HepG2 (cell line): ENCODE data around the gene CCDC175. TPM values are rescaled to one million over a fixed set of nuclear protein-coding genes. Genes with fewer than 3 reads are reported as not detected.

Experiments
- CEBPG ChIP-seq: IDR thresholded peaks from 2 replicates; pipeline ENCODE4 v1.6.1; 2016
- KLF6 ChIP-seq: IDR thresholded peaks from 2 replicates; pipeline ENCODE4 v1.8.0; 2016; ENCODE audit warnings: missing biosample characterization, missing genetic modification reagents
- MEIS1 ChIP-seq: sonication (generic); formaldehyde crosslinking; IDR thresholded peaks from 2 replicates; pipeline ENCODE4 v1.9.0; 2021; ENCODE audit warnings: mild to moderate bottlenecking, missing genetic modification reagents, moderate library complexity, borderline replicate concordance
- SCMH1 ChIP-seq: sonication (generic); formaldehyde crosslinking; IDR thresholded peaks from 2 replicates; pipeline ENCODE4 v1.9.0; 2021; ENCODE audit warnings: missing genetic modification reagents, mild to moderate bottlenecking, borderline replicate concordance
- ZNF678 ChIP-seq: sonication (generic); formaldehyde crosslinking; IDR thresholded peaks from 2 replicates; pipeline ENCODE4 v1.4.0; 2020; ENCODE audit warnings: mild to moderate bottlenecking, missing genetic modification reagents
- polyA plus RNA-seq, 8 experiments: library from polyadenylated mRNA; depleted of rRNA in 3 of 8; stranded (reverse) in 7 of 8; unstranded in 1 of 8; fragments of >200 nt; fragmentation: Illumina TruSeq in 4 of 8; extraction: Trizol in 4 of 8; gene quantifications; 2 replicates each; pipeline versions ENCODE4 v1.2.1 to v1.2.3, GENCODE V29; 2011 to 2016; ENCODE audit warnings: low read depth in 4 of 8, missing spikeins in 1 of 8, mixed read lengths in 1 of 8; ENCODE audit not compliant: insufficient read depth in 1 of 8
- total RNA-seq, 5 experiments: library from RNA; depleted of rRNA; stranded (reverse); fragments of >200 nt; fragmentation: Illumina TruSeq; extraction: Trizol; gene quantifications; 2 replicates each; pipeline ENCODE4 v1.2.3, GENCODE V29; 2016; ENCODE audit warnings: low read depth in 1 of 5
- TF ChIP-seq, protein P1 (sequence below): sonication (generic); formaldehyde crosslinking; IDR thresholded peaks from 2 replicates; pipeline ENCODE4 v1.5.0; 2020; ENCODE audit warnings: mild to moderate bottlenecking, missing genetic modification reagents, borderline replicate concordance
- TF ChIP-seq, protein P2 (sequence below): sonication (generic); formaldehyde crosslinking; IDR thresholded peaks from 2 replicates; pipeline ENCODE4 v1.5.0; 2020; ENCODE audit warnings: mild to moderate bottlenecking, missing genetic modification reagents
- TF ChIP-seq, protein P3 (sequence below): fragments of 450-650 bp; IDR thresholded peaks from 2 replicates; pipeline ENCODE4 v1.6.1; 2017; ENCODE audit warnings: mild to moderate bottlenecking
- TF ChIP-seq, protein P4 (sequence below): sonication (generic); formaldehyde crosslinking; IDR thresholded peaks from 2 replicates; pipeline ENCODE4 v1.5.0; 2020; ENCODE audit warnings: mild to moderate bottlenecking, missing genetic modification reagents, borderline replicate concordance

CCDC175 gene
- total and polyA plus RNA-seq, 2 of the 13 experiments (the other 11 are each of a cell fraction or from before 2014, with no cell fraction given), result not detected

DNA sequence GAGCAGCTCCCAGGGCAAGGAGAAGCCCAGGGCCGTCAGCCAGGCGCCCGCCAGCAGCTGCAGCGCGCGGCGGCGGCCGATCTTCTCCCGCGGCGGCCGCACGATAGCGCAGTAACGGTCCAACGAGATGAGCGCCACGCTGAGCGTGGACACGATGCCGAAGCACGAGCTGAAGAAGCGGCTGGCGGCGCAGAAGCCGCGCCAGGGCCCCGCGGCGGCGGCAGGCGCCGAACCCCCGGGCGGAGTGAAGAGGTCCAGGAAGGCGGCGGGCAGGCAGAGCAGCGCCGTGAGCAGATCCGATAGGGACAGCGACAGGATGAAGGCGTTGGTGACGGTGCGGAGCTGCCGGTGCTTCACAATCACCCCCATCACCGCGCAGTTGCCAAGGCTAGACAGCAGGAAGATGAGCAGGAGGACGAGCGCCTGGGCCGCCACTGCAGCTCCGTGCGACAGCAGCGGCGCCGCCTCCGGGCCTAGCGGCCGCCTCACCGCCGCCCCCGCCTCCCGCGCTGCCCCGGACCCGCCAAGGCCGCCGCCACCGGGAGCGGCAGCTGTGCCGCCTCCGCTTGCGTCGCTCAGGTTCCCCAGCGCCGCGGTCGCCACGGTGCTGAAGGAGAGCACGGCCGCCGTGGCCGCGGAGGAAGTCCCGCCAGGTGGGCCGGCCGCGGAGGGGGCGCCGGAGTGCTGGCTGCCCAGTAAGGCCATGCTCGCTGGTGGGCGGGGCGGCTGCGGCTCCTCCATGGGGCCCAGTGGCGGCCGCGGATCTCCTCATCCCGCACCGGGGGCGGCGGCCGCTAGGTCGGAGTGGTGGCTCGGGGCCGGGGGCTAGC, 111.9 kb downstream of the CCDC175 start (continued):
- TF ChIP-seq, protein P1, sequence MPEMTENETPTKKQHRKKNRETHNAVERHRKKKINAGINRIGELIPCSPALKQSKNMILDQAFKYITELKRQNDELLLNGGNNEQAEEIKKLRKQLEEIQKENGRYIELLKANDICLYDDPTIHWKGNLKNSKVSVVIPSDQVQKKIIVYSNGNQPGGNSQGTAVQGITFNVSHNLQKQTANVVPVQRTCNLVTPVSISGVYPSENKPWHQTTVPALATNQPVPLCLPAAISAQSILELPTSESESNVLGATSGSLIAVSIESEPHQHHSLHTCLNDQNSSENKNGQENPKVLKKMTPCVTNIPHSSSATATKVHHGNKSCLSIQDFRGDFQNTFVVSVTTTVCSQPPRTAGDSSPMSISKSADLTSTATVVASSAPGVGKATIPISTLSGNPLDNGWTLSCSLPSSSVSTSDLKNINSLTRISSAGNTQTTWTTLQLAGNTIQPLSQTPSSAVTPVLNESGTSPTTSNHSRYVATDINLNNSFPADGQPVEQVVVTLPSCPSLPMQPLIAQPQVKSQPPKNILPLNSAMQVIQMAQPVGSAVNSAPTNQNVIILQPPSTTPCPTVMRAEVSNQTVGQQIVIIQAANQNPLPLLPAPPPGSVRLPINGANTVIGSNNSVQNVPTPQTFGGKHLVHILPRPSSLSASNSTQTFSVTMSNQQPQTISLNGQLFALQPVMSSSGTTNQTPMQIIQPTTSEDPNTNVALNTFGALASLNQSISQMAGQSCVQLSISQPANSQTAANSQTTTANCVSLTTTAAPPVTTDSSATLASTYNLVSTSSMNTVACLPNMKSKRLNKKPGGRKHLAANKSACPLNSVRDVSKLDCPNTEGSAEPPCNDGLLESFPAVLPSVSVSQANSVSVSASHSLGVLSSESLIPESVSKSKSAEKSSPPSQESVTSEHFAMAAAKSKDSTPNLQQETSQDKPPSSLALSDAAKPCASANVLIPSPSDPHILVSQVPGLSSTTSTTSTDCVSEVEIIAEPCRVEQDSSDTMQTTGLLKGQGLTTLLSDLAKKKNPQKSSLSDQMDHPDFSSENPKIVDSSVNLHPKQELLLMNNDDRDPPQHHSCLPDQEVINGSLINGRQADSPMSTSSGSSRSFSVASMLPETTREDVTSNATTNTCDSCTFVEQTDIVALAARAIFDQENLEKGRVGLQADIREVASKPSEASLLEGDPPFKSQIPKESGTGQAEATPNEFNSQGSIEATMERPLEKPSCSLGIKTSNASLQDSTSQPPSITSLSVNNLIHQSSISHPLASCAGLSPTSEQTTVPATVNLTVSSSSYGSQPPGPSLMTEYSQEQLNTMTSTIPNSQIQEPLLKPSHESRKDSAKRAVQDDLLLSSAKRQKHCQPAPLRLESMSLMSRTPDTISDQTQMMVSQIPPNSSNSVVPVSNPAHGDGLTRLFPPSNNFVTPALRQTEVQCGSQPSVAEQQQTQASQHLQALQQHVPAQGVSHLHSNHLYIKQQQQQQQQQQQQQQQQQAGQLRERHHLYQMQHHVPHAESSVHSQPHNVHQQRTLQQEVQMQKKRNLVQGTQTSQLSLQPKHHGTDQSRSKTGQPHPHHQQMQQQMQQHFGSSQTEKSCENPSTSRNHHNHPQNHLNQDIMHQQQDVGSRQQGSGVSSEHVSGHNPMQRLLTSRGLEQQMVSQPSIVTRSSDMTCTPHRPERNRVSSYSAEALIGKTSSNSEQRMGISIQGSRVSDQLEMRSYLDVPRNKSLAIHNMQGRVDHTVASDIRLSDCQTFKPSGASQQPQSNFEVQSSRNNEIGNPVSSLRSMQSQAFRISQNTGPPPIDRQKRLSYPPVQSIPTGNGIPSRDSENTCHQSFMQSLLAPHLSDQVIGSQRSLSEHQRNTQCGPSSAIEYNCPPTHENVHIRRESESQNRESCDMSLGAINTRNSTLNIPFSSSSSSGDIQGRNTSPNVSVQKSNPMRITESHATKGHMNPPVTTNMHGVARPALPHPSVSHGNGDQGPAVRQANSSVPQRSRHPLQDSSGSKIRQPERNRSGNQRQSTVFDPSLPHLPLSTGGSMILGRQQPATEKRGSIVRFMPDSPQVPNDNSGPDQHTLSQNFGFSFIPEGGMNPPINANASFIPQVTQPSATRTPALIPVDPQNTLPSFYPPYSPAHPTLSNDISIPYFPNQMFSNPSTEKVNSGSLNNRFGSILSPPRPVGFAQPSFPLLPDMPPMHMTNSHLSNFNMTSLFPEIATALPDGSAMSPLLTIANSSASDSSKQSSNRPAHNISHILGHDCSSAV, result no peak
- TF ChIP-seq, protein P2, sequence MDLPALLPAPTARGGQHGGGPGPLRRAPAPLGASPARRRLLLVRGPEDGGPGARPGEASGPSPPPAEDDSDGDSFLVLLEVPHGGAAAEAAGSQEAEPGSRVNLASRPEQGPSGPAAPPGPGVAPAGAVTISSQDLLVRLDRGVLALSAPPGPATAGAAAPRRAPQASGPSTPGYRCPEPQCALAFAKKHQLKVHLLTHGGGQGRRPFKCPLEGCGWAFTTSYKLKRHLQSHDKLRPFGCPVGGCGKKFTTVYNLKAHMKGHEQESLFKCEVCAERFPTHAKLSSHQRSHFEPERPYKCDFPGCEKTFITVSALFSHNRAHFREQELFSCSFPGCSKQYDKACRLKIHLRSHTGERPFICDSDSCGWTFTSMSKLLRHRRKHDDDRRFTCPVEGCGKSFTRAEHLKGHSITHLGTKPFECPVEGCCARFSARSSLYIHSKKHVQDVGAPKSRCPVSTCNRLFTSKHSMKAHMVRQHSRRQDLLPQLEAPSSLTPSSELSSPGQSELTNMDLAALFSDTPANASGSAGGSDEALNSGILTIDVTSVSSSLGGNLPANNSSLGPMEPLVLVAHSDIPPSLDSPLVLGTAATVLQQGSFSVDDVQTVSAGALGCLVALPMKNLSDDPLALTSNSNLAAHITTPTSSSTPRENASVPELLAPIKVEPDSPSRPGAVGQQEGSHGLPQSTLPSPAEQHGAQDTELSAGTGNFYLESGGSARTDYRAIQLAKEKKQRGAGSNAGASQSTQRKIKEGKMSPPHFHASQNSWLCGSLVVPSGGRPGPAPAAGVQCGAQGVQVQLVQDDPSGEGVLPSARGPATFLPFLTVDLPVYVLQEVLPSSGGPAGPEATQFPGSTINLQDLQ, result no peak
- TF ChIP-seq SCMH1 (no peak), ZNF678 (CRISPR knock-in tag) (0 out of 2 replicates have a peak, but pooled peaks have one; percentile 44), CEBPG (CRISPR knock-in tag) (no peak), MEIS1 (CRISPR knock-in tag) (no peak; the same call in 1 of the 2 replicates), KLF6 (no peak)
- TF ChIP-seq, protein P3, sequence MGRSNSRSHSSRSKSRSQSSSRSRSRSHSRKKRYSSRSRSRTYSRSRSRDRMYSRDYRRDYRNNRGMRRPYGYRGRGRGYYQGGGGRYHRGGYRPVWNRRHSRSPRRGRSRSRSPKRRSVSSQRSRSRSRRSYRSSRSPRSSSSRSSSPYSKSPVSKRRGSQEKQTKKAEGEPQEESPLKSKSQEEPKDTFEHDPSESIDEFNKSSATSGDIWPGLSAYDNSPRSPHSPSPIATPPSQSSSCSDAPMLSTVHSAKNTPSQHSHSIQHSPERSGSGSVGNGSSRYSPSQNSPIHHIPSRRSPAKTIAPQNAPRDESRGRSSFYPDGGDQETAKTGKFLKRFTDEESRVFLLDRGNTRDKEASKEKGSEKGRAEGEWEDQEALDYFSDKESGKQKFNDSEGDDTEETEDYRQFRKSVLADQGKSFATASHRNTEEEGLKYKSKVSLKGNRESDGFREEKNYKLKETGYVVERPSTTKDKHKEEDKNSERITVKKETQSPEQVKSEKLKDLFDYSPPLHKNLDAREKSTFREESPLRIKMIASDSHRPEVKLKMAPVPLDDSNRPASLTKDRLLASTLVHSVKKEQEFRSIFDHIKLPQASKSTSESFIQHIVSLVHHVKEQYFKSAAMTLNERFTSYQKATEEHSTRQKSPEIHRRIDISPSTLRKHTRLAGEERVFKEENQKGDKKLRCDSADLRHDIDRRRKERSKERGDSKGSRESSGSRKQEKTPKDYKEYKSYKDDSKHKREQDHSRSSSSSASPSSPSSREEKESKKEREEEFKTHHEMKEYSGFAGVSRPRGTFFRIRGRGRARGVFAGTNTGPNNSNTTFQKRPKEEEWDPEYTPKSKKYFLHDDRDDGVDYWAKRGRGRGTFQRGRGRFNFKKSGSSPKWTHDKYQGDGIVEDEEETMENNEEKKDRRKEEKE, result no peak
- TF ChIP-seq, protein P4, sequence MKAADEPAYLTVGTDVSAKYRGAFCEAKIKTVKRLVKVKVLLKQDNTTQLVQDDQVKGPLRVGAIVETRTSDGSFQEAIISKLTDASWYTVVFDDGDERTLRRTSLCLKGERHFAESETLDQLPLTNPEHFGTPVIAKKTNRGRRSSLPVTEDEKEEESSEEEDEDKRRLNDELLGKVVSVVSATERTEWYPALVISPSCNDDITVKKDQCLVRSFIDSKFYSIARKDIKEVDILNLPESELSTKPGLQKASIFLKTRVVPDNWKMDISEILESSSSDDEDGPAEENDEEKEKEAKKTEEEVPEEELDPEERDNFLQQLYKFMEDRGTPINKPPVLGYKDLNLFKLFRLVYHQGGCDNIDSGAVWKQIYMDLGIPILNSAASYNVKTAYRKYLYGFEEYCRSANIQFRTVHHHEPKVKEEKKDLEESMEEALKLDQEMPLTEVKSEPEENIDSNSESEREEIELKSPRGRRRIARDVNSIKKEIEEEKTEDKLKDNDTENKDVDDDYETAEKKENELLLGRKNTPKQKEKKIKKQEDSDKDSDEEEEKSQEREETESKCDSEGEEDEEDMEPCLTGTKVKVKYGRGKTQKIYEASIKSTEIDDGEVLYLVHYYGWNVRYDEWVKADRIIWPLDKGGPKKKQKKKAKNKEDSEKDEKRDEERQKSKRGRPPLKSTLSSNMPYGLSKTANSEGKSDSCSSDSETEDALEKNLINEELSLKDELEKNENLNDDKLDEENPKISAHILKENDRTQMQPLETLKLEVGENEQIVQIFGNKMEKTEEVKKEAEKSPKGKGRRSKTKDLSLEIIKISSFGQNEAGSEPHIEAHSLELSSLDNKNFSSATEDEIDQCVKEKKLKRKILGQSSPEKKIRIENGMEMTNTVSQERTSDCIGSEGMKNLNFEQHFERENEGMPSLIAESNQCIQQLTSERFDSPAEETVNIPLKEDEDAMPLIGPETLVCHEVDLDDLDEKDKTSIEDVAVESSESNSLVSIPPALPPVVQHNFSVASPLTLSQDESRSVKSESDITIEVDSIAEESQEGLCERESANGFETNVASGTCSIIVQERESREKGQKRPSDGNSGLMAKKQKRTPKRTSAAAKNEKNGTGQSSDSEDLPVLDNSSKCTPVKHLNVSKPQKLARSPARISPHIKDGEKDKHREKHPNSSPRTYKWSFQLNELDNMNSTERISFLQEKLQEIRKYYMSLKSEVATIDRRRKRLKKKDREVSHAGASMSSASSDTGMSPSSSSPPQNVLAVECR, result peak; percentile 58; the same call in 1 of the 2 replicates
